Measurements from ENCODE around the gene PMEPA1.

DNA sequence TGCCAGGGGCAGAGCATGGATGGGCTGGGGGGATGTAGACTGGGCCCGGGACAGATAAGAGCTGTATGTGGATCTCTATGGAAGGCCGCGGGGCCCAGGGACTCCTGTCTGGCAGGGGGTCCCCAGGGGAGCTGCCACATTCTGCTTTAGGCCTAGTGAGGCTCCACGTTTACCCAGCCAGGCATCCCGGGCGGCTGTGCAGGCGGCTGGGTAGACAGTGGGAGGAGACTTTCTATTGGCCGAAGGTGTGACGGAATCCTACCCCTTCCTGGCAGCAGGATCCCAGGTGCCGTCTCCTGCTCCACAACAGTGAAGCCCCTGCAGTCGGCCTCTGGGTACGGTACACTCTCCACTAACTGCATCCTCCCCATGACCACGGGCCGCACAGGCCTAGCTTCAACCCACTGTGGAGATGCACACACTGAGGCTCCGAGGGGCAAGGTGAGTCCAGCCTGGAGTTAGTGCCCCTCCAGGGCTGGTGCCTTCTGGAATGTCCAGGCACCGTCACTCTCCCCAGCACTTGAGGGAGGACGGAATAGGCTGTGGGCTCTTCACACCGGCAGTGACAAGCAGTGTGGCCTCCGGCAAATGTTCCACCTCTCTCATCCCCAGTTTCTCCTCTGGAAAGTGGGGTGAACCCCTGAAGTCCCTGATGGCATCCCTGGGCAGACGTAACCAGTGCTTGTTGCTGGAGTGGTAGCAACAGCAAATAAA lies 52.8 kb downstream of the PMEPA1 start:
- no peak for TF ChIP-seq CTCF (IDR thresholded peaks at IDR 0.05)
- no peak for TF ChIP-seq EZH2 (IDR thresholded peaks at IDR 0.05; ENCODE audit: borderline replicate concordance, insufficient read depth, low read depth, low read length, poor library complexity, severe bottlenecking)
